ENCODE results near the gene AIPL1. TPM values are rescaled to one million over a fixed set of nuclear protein-coding genes. Genes with fewer than 3 reads are reported as not detected.

AIPL1 gene
- polyA plus RNA-seq, 1 donor (not counting 4 experiments of a cell fraction or from before 2014, with no cell fraction given): not detected

- Histone ChIP-seq H3K4me1 (ENCODE audit: control insufficient read depth, extremely low read depth, insufficient read depth, low read length) (peaks cover 33% of the 10 kb centered on the region), H3K9me1 (ENCODE audit: control insufficient read depth, extremely low read depth, insufficient read depth, low read length) (no peaks in the 10 kb centered on the region), H4K20me1 (ENCODE audit: control insufficient read depth, extremely low read depth, insufficient read depth, low read length) (peaks cover 3% of the 10 kb centered on the region), H3K36me3 (ENCODE audit: control insufficient read depth in 2 of 2, extremely low read depth in 1 of 2, insufficient read depth in 2 of 2, low read length in 2 of 2) (peaks cover 2 to 8% of the 10 kb centered on the region in 2 experiments), H3K4me2 (ENCODE audit: control insufficient read depth, extremely low read depth, insufficient read depth, low read depth, low read length) (no peak overlapping the region), H3K9ac (ENCODE audit: control insufficient read depth, extremely low read depth, insufficient read depth, low read length) (no peak overlapping the region), H3K79me2 (ENCODE audit: control insufficient read depth, insufficient read depth, low read length) (no peaks in the 10 kb centered on the region), H3K27ac (ENCODE audit: control insufficient read depth, insufficient read depth, low read length) (no peak overlapping the region), H3K4me3 (ENCODE audit: control insufficient read depth in 2 of 3, extremely low read depth in 1 of 3, insufficient read depth in 2 of 3, low read depth in 1 of 3, low read length in 3 of 3) (no peak overlapping the region), H3K27me3 (ENCODE audit: control insufficient read depth, extremely low read depth, insufficient read depth, low read length) (no peaks in the 10 kb centered on the region), H2AFZ (ENCODE audit: control insufficient read depth, low read length) (no peak overlapping the region), H3K9me3 (ENCODE audit: control insufficient read depth, low read depth, low read length) (no peaks in the 10 kb centered on the region)
- no peak for FAIRE-seq
- TF ChIP-seq EZH2 (IDR thresholded peaks at IDR 0.05; ENCODE audit: low read length) (no peak), CTCF (optimal IDR thresholded peaks at IDR 0.05 in 1 of 3, IDR thresholded peaks at IDR 0.05 in 1 of 3, conservative IDR thresholded peaks at IDR 0.05 in 1 of 3; ENCODE audit: extremely low read depth in 1 of 3, insufficient read depth in 2 of 3, low read length in 3 of 3) (no peak)
- dilution Hi-C loops (cut with MboI; ENCODE audit: extremely low pct_ligation_motif_present, low sequenced_read_pairs): no loop called here
- no peak for DNase-seq (ENCODE audit: low read depth, low spot score)
These were observed 35.3 kb upstream of the AIPL1 start for GRCh38 chr17:6470146-6470718.

- no peak overlapping the region for H2AFZ ChIP-seq (ENCODE audit: control insufficient read depth, low read length)
- no peak overlapping the region for H3K9ac ChIP-seq (ENCODE audit: control insufficient read depth, extremely low read depth, insufficient read depth, low read length)
- H3K4me1 ChIP-seq (ENCODE audit: control insufficient read depth, extremely low read depth, insufficient read depth, low read length): peaks cover 20% of the 10 kb centered on the region
- no peak overlapping the region for H3K27ac ChIP-seq (ENCODE audit: control insufficient read depth, insufficient read depth, low read length)
- TF ChIP-seq CTCF (optimal IDR thresholded peaks at IDR 0.05 in 1 of 3, IDR thresholded peaks at IDR 0.05 in 1 of 3, conservative IDR thresholded peaks at IDR 0.05 in 1 of 3; ENCODE audit: extremely low read depth in 1 of 3, insufficient read depth in 2 of 3, low read length in 3 of 3) (no peak), EZH2 (IDR thresholded peaks at IDR 0.05; ENCODE audit: low read length) (no peak)
- H3K36me3 ChIP-seq (ENCODE audit: control insufficient read depth in 2 of 2, extremely low read depth in 1 of 2, insufficient read depth in 2 of 2, low read length in 2 of 2): peaks cover 5 to 8% of the 10 kb centered on the region in 2 experiments
- H3K9me3 ChIP-seq (ENCODE audit: control insufficient read depth, low read depth, low read length): no peaks in the 10 kb centered on the region
- dilution Hi-C loops (cut with MboI; ENCODE audit: extremely low pct_ligation_motif_present, low sequenced_read_pairs): no loop called here
- no peak for DNase-seq (ENCODE audit: low read depth, low spot score)
- no peaks in the 10 kb centered on the region for H3K27me3 ChIP-seq (ENCODE audit: control insufficient read depth, extremely low read depth, insufficient read depth, low read length)
- H3K4me3 ChIP-seq (ENCODE audit: control insufficient read depth in 2 of 3, extremely low read depth in 1 of 3, insufficient read depth in 2 of 3, low read depth in 1 of 3, low read length in 3 of 3): no peak overlapping the region
- no peak overlapping the region for H3K4me2 ChIP-seq (ENCODE audit: control insufficient read depth, extremely low read depth, insufficient read depth, low read depth, low read length)
- FAIRE-seq: no peak
- peaks cover 3% of the 10 kb centered on the region for H4K20me1 ChIP-seq (ENCODE audit: control insufficient read depth, extremely low read depth, insufficient read depth, low read length)
- H3K9me1 ChIP-seq (ENCODE audit: control insufficient read depth, extremely low read depth, insufficient read depth, low read length): no peaks in the 10 kb centered on the region
- H3K79me2 ChIP-seq (ENCODE audit: control insufficient read depth, insufficient read depth, low read length): no peaks in the 10 kb centered on the region
These were observed 33.3 kb upstream of the AIPL1 start for GRCh38 chr17:6468051-6468790.
